Activated CD4-positive, CD25-positive, alpha-beta regulatory T cell (primary cell): Measurements from ENCODE around the gene CHMP5.

Source experiments
- DNase-seq, 4 experiments: peaks; one replicate each; lab custom pipeline; 2025; lab: John Stamatoyannopoulos, UW

Gene CHMP5

GRCh38 chr9:33318225-33318624, 53.4 kb downstream of the CHMP5 start:
- no peak for DNase-seq

GRCh38 chr9:33318781-33319180, 53.9 kb downstream of the CHMP5 start:
- no peak for DNase-seq

DNA sequence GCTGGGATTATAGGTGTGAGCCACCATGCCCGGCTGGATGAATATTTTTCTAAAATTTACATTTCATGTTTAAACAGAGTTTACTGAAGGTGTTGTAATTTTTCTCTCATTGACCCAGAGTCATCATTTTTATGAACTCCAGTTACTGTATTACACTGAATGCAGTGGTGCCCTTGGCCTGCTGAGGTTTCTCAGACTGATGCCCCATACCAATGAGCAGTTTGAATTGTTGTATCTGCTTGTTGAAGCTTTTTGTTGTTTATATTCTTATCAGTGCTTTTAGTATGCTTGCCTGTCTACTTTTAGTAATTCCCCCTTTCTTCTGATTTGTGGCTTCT, 55.4 kb downstream of the CHMP5 start:
- no peak for DNase-seq

DNA sequence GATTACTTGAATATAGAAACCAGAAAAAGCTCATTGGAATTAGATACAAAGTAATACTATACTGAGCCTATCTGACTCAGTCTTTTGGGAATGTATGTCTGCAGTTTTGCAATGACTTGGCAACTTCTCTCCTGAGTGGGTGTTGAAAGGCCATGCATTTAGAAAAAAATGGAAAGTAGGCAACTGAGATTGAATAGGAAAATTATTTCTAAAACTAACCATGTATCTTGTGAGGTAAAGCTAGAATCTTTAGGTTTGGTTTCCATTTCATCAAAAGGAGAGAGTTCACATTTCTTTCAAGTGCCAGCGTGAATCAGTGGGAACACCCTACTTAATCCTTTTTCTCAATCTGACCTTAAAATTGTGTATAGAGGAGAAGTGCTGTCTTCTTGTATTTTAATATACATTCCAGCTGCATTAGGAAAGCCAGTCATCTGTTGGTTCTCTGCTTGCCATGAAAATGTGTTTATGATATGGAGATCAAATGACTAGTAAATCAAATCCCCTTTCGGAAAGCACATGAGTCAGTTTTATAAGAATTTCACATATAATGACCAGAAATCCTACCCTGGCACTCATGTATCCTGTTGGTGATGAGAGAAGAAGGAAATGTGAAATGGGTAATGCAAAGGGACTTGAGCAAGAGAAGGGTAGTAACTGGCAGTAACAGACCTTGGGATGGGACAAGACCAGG, 55.9 kb downstream of the CHMP5 start:
- DNase-seq = no peak

DNA sequence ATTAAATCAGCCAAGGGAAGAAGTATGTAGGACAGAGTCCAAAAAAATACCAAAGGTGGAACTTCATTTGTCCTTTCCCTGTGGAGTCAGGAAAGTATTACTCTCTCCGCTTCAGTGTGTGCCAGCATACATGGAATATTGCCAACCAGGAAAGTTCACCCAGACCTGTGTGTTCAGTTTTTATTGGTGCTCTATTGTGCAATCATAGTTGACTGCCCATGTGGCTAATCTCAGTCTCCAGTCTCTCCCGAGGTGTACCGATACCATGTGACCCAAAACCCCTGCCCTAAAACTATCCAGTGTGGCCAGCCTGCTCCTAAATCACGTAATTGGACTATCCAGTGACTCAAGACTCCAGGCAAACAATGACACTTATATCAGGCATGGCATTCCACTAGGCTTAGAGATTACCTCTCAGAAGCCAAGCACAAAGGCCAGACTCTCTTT, 64.3 kb downstream of the CHMP5 start:
- DNase-seq = no peak

- no peak for DNase-seq
Observed at GRCh38 chr9:33329979-33330378, 65.1 kb downstream of the CHMP5 start.

GRCh38 chr9:33331377-33331891, 66.6 kb downstream of the CHMP5 start:
- no peak for DNase-seq
